ENCODE data around the gene SPEN. TPM values are rescaled to one million over a fixed set of nuclear protein-coding genes. Genes with fewer than 3 reads are reported as not detected.

SPEN gene
- total and polyA plus RNA-seq, 9 of the 15 experiments (the other 6 are each of a cell fraction or from before 2014, with no cell fraction given), result 5.7 to 87.5 (median 27.2) TPM

- no peak for TF ChIP-seq ZNF79 (CRISPR knock-in tag; IDR thresholded peaks at IDR 0.05; ENCODE audit: low read depth)
- no peak for TF ChIP-seq PHTF2 (CRISPR knock-in tag; IDR thresholded peaks at IDR 0.05)
- TF ChIP-seq ATF2 (CRISPR knock-in tag; IDR thresholded peaks at IDR 0.05), result no peak
- peak; percentile 82 for TF ChIP-seq JUND (IDR thresholded peaks at IDR 0.05; ENCODE audit: borderline replicate concordance, low read depth, low read length)
- peak; percentile 78; the same call in 1 of the 3 replicates for TF ChIP-seq JUND (tag; IDR thresholded peaks at IDR 0.05; ENCODE audit: borderline replicate concordance, low read depth, low read length)
- TF ChIP-seq DPF2 (IDR thresholded peaks at IDR 0.05), result peak; percentile 80
- no peak for TF ChIP-seq SRF (CRISPR knock-in tag; IDR thresholded peaks at IDR 0.05)
- no peak for TF ChIP-seq ZNF449 (CRISPR knock-in tag; IDR thresholded peaks at IDR 0.05)
- TF ChIP-seq BHLHE40 (IDR thresholded peaks at IDR 0.05; ENCODE audit: low read length), result peak; percentile 84
- peak; percentile 60; the same call in 1 of the 2 replicates for TF ChIP-seq ARID1B (IDR thresholded peaks at IDR 0.05)
- no peak for TF ChIP-seq ZNF384 (IDR thresholded peaks at IDR 0.05; ENCODE audit: low read depth, low read length)
- peak; percentile 92 for TF ChIP-seq FOSL1 (tag; conservative IDR thresholded peaks at IDR 0.05)
- no peak for TF ChIP-seq ZNF780A (CRISPR knock-in tag; IDR thresholded peaks at IDR 0.05)
- no peak for TF ChIP-seq HOXB6 (CRISPR knock-in tag; IDR thresholded peaks at IDR 0.05; ENCODE audit: borderline replicate concordance)
- no peak; the same call in 1 of the 2 replicates for TF ChIP-seq ZNF830 (CRISPR knock-in tag; IDR thresholded peaks at IDR 0.05)
- no peak for TF ChIP-seq ATF6 (CRISPR knock-in tag; IDR thresholded peaks at IDR 0.05)
- TF ChIP-seq ZFP1 (CRISPR knock-in tag; IDR thresholded peaks at IDR 0.05), result no peak
- no peak for TF ChIP-seq IRF1 (CRISPR knock-in tag; IDR thresholded peaks at IDR 0.05; ENCODE audit: borderline replicate concordance)
- TF ChIP-seq SAP30 (IDR thresholded peaks at IDR 0.05; ENCODE audit: borderline replicate concordance, insufficient read depth, low read depth, low read length, poor library complexity, severe bottlenecking), result peak; percentile 28
- TF ChIP-seq ZBTB33 (CRISPR knock-in tag; IDR thresholded peaks at IDR 0.05), result 0 out of 2 replicates have a peak, but pooled peaks have one; percentile 33
These were observed 102.1 kb downstream of the SPEN start (continued) for GRCh38 chr1:15949453-15950245.

Measured in K562 (cell line).